HG02973 (cell line): ENCODE measurements around the gene ALDOA.
A peak's percentile ranks its signal among the peaks of the same experiment; 100 is the strongest.

Experiments
- ATAC-seq: cut with Tn5 transposase; IDR thresholded peaks from one replicate; pipeline ENCODE4 v1.9.1; 2021; ENCODE audit warnings: moderate library complexity; ENCODE audit not compliant: unreplicated experiment

Gene ALDOA

GRCh38 chr16:30088832-30089624 lies 23.5 kb downstream of the ALDOA start:
- no peak for ATAC-seq

- no peak for ATAC-seq
Measured at GRCh38 chr16:30090610-30091331, 25.2 kb downstream of the ALDOA start.

GRCh38 chr16:30091474-30092372 lies 26.2 kb downstream of the ALDOA start, which contains the start of gene TBX6:
Gene TBX6, minus strand, starts transcription at chr16:30091924. Its CDS starts 731 bp downstream, at chr16:30091193.
- ATAC-seq, result peak; percentile 53

- peak; percentile 32 for ATAC-seq
Measured at GRCh38 chr16:30092373-30093010, 26.9 kb downstream of the ALDOA start.

GRCh38 chr16:30094541-30095165 lies 29.1 kb downstream of the ALDOA start:
- no peak for ATAC-seq

GRCh38 chr16:30095166-30096078 lies 29.9 kb downstream of the ALDOA start:
- no peak for ATAC-seq

GRCh38 chr16:30096105-30096861 lies 30.7 kb downstream of the ALDOA start, which contains the start of gene YPEL3:
Gene YPEL3, minus strand, starts transcription at chr16:30096213. Its CDS starts 731 bp downstream, at chr16:30095482.
- peak; percentile 40 for ATAC-seq

- ATAC-seq, result no peak
Measured at GRCh38 chr16:30096862-30097563, 31.5 kb downstream of the ALDOA start.

- ATAC-seq, result no peak
Measured at GRCh38 chr16:30104090-30104489, 38.5 kb downstream of the ALDOA start.

GRCh38 chr16:30104492-30104891 lies 38.9 kb downstream of the ALDOA start:
- ATAC-seq, result no peak

GRCh38 chr16:30108059-30108850 lies 42.7 kb downstream of the ALDOA start:
- ATAC-seq, result no peak

GRCh38 chr16:30110661-30111060 lies 45.1 kb downstream of the ALDOA start:
- no peak for ATAC-seq

GRCh38 chr16:30112197-30113030 lies 46.9 kb downstream of the ALDOA start:
- no peak for ATAC-seq

- ATAC-seq, result no peak
Measured at GRCh38 chr16:30113031-30113710, 47.6 kb downstream of the ALDOA start, which contains the start of gene GDPD3. Gene GDPD3, minus strand, starts transcription at chr16:30113537. Its CDS starts 59 bp downstream, at chr16:30113478.

- ATAC-seq, result no peak
Measured at GRCh38 chr16:30113711-30114333, 48.3 kb downstream of the ALDOA start.
